HG02610 (cell line): ENCODE data around the gene TBC1D2.

Experiments
- ATAC-seq: cut with Tn5 transposase; IDR thresholded peaks from one replicate; pipeline ENCODE4 v1.9.1; 2021; ENCODE audit warnings: mild to moderate bottlenecking, moderate library complexity; ENCODE audit not compliant: unreplicated experiment

The TBC1D2 gene

DNA sequence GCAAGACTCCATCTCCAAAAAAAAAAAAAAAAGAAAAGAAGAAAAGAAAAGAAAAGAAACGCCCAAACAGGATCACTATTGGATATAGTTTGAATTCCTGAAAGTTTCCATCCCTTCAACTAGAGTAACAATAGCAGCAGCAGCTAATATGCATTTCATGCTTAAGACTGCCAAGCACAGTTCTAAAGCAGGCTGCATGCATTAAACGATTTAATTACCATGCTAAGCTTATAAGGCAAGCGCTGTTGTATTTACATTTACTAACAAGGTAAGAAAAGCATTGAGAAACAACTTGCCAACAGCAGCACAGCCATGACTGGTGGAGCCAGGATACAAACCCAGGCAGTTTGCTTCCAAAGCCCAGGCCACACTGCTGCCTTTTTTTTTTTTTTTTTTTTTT, 13.0 kb downstream of the TBC1D2 start:
- no peak for ATAC-seq

DNA sequence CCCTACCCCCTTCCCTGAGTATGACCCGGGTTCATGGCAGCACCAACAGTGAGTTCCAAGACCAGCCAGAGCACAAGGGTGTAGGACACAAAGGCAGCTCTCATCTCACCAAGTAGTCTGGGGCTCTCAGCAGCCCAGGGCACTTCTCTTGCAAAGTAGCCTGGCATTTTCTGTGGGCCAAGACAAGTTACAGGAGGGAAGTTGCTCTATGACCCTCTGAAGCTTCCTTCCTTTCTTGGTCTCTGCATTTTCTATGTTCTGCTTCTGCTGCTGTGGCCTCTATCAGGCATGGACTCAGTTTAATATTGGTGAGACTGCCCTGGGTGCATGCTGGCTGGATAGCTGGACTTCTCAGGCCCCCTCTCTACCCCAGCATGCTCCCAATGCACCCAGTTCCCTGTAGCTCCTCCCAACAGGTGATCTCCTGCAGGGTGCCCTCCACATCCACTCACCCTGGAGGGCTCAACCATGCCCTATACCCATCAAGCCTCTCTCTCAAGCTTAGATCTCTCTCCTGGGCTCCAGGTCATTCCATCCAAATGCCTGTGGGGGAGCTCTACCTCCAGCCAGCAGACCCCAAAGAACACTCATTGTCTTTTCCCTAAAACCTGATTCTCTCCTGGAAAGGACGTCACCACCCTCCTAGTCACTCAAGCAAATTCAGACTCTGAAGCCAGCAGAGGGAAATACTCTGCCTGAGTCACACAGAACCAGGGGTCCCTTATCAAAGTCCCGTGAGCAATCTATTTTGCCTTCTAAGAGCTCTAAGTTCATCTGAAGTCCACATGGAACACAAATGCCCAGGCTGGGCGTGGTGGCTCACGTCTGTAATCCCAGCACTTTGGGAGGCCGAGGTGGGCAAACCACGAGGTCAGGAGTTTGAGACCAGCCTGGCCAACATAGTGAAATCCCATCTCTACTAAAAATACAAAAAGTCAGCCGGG, 13.8 kb downstream of the TBC1D2 start:
- ATAC-seq: no peak

DNA sequence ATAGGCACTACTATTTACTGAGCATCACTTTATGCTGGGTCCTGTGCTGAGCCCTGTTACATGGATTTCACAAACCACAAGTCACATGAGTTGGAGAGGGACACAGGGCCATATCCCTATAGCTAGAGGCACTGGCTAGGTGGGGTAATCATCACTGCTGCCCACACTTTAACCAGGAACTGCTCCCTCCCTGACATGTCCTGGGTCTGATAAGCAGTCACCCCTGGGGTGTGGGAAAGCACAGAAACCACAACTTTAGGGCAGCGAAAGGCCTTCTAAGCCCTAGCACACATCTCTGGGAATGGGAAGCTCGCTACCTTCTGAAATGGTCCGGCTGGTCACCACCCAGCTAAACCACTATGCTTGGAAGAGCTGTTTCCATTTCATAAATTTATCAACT, 15.0 kb downstream of the TBC1D2 start:
- ATAC-seq: no peak

DNA sequence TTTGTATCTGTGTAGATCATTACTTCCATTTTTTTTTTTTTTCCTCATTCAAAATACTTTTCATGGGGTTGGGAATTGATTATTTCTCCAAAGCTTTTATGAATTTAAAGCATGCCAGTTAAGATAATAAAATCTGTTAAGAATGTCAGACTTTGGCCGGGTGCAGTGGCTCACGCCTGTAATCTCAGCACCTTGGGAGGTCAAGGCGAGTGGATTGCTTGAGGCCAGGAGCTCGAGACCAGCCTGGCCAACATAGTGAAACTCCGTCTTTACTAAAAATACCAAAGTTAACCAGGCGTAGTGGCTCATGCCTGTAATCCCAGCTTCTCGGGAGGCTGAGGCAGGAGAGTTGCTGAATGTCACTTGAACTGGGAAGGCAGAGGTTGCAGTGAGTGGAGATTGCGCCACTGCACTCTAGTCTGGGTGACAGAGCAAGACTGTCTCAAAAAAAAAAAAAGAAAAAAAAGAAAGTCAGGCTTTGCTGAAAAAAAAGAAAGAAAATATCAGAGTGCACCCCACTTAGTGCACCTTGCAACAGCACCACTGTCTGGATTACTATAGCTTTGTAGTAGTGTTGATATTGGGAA, 18.5 kb downstream of the TBC1D2 start:
- no peak for ATAC-seq

DNA sequence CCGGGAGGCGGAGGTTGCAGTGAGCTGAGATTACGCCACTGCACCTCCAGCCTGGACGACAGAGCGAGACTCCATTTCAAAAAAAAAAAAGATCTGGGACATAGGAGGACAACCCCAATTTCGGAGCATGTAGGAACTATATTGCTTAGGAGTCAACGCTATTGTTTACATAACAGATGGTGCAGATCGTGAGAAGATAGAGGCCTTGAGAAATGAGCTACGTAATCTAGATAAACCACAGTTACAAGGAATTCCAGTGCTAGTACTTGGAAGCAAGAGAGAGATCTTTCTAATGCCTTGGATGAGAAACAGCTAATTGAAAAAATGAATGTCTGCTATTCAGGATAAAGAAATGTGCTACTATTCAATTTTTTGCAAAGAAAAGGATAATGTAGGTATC, 20.3 kb downstream of the TBC1D2 start:
- ATAC-seq: no peak

DNA sequence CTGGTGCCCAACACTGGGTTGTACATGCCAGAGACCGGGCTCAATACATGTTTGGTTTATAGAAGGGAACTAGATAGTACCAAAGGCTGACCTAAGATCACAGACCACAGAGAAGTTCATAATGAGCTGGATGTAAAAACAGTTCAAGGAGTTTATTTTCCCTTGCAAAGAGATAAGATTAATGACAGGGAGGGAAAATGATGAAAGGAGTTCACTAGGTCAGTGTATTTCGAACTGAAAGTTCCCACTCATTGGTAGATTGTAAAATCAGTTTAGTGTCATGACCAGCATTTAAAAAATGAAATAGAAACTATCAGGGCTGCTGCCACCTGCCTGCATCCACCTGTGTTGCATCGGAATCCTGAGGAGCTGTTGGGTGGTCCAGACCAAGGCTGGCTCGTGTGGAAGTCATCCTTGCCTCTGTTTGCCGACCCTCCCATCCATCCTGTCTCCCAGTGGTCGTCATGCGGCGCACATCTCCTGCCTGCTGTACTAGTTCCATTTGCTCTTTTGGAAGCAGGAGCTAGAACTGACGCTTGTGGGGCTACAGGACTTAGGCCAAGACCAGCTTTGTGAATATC, 21.1 kb downstream of the TBC1D2 start:
- no peak for ATAC-seq

DNA sequence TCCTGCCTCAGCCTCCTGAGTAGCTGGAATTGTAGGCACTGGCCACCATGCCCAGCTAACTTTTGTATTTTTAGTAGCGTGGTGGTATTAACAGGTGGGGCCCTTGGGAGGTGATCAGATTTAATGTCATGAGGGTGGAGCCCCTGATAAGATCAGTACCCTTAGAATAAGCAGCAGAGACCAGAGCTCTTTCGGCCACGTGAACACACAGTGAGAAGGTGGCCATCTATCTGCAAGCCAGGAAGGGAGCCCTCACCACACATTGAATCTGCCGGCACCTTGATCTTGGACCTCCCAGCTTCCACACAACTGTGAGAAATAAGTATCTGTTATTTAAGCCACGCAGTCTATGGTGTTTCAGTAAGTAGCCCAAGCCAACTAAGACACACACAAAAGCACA, 22.5 kb downstream of the TBC1D2 start:
- ATAC-seq: no peak

DNA sequence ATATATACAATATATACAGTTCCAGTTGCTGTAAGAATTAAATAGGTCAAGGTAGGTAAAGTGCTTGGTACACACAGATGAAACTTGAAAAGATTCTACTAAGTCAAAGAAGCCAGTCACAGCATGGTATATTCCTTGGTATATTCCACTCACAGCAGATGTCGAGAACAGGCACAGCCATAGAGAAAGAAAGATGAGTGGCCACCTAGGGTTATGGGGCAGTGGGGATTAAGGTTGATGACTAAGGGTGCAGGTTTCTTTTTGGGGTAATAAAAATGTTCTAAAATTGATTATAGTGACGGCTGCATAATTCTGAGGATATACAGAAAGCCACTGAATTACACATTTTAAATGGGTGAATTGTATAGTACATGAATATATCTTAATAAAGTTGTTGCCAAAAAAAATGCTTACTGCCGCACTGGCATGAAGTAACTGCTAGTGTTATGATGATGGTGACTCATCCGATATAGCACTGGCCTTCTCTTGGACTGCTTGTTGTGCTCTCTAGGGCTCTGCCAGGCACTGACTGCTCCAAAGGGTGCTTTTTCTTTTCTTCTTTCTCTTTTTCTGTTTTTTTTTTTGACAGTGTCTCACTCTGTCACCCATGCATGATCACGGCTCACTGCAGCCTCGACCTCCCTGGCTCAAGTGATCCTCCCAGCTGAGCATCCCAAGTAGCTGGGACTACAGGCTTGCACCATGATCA, 23.5 kb downstream of the TBC1D2 start:
- no peak for ATAC-seq

DNA sequence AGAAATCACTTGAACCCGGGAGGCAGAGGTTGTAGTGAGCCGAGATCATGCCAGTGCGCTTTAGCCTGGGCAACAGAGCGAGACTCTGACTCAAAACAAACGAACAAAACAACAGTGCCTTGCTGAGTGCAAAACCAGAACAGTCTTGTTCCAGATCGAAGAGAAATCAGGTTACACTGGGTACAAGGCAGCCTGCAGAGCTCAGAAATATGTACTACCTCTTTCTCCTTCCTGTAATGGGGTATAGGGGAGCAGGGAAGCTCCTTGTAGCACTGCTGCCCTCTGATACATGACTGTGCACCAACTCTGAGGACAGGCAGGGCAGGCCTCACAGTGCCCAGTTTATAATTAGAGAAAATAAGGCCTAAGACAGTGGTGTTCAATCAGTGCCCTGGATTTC, 24.7 kb downstream of the TBC1D2 start:
- no peak for ATAC-seq

DNA sequence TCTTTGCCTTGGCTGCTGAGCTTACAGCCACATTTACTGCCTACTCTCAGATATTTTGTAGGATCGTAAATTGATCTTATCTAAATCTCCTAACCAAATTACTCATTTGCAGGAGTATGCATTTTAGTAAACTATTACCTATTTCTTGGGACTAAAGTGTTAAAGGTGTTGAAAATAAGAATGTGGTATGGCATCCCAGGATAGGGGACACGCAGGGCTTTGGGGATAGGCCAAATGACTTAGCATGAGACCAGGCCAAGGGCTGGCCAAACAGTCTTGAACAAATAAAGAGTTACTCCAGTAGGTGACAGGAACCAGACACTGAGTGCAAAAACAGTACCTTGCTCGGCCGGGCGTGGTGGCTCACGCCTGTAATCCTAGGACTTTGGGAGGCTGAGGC, 25.1 kb downstream of the TBC1D2 start:
- no peak for ATAC-seq

DNA sequence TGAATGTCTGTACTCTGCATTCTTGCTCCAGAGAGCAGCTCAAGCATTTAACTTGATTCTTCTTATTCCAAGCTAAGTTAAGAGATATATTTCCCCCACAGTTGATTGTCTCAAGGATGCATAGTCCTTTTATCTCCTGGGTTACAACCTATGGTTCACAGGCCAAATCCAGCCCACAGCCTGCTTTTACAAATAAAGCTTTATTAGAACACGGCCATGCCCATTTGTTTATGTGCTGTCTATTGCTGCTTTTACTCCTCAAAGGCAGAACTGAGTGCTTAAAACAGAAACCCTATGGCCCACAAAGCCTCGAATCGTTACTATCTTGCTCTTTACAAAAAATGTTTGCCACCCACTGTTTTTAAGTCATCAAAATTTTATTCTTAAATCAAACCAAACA, 25.8 kb downstream of the TBC1D2 start:
- no peak for ATAC-seq

DNA sequence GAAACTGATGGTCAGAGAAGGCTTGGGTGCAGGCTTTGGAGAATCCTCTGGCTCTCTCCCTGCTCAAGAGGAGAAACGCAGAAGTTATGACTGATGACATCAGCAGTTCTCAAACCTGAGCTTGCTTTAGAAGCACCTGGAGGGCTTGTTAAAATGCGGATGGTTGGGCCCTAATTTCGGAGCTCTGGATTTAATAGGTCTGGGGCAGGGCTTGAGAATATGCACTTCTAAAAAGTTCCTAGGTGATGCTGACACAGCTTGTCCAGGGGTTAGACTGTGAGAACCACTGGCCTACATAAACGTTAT, 26.4 kb downstream of the TBC1D2 start:
- no peak for ATAC-seq

DNA sequence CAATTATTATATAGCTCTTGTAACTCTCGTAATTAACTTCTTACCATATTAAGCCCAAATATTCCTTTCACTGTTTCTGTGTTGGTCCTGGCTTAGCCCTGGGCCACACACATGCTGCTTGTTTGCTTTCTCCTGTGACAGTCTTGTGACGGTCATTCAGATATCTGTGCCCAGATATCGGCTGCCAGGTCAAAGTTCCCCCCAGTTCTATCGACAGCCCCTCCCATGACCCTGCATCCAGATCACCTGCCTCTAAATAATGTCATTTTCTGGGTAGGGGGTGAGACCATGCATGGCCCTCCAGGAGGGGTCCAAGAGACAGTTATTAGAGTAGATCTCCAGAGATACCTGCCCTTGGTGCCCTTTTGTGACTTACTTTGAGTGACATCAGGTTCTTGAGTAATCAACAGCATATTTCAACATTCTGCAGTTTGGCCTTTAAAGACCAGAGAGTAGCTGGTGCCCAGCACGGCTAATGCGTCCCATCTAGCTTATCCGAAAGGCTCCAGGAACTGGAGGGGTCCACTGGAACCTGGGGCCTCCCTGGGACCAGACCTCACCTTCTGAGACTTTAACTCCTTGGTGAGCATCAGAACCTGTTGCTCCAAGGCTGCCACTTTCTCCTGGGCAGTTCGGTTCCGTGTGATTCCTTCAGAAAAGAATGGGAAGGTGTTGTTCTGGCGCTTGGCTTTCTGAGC, 26.9 kb downstream of the TBC1D2 start:
- no peak for ATAC-seq

DNA sequence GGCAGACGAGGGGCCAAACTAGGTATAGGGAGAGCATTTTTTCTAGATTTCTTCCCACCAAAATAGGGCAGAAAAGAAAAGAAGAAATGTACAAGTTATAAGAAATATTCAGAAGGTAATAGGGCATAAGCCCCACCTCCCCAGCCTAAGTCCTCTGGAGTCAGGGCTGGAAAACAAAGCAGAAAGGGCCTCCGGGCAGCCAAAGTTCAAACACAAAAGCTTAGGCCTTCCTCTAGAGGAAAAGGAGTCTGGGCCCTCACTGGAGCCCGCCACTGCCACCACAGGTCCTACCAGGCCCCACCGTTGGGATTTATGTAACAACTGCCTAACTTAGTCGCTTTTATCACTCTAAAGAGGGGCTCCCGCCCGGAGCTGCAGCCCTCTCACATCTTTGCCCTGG, 27.6 kb downstream of the TBC1D2 start:
- no peak for ATAC-seq

DNA sequence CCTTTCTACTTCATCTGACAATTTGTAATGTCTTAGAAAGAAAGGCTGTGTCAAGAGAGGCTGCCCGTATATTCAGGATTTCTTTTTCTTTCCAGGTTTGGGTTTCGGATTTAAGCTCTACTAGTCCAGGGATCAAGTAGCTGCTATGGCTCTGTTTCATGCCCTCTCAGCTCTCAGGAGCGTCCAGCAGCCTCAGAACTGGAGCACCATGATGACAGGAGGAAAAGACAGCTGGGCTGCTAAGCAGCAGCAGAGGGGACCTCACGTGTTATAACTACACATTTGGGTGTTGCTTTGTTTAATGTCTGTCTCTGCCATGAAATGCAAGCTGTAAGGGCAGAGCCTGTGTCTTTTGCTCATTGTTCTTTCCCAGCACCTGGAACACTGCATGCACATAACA, 28.5 kb downstream of the TBC1D2 start:
- no peak for ATAC-seq

DNA sequence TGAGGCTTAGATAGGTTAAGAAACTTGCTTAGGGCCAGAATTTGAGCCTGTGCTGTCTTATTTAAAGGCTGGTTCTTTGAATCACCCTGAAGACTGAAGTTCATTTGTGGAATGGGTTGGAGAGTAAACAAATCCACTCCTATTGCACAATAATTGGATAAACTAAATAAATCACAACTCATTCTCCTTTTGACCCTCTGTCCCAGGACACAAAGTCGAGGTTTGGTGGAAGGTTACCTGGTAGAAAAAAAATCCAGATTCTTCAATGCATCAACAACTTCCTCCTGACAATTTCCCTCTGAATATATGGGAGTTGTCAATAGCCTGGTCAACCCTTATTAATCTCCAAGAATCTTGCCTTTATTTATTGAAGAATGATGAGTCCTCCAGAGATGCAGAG, 28.9 kb downstream of the TBC1D2 start:
- no peak for ATAC-seq

DNA sequence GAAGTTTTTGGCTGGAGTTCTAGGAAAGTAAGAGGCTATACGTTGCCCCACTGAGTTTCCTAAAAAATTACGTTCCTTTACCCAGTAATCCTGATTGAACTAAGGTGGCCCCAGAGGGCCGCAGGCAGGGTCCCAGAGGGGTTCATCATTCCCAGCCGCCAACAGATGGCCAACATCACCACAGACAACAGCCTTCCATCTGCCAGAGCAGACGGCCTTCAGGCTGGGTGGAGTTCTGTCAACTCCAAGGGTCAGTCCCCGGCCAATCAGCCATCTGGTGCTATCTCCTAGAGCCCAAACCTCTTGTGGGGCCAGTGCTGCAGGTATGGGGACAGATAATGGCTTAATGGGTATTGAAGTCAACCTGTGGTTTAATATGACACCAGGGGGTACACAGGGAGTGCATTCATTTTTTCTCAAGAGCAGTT, 30.4 kb downstream of the TBC1D2 start:
- no peak for ATAC-seq

DNA sequence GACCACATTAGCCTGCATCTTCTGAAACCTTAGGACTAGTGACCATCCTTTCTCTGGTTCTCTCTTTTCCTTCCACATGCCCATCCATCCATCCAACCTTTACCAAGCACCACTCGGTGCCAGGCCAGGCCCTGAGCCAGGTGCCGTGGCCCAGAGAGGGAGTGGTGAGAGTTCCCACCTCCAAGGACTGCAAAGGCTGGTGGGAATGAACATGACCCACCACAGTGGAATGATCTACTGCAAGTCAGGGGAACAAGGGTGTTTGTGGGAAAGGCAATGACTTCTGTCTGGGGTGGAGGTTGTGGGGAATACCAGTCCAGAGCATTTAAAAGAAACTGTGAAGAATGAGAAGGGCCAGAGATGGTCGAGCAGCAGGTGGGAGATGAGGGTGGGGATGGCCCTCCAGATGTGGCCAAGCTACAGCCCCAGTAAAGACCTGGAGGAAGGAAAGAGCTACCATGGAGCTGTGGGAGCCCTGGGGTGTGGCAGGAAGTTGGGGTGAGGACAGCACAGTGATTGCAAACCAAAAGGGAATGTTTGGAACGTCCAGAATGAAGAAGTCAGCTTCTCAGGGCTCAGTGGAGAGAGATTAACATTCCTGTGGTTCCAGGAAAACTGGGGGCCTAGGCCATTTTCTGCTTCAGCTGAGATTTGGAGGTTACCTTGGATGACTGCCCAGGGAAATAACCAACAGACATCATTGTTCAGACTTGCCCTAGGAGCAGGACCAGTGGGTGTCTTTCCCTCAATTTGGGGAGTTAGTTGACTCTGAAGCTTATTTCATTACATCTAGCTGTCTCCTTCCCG, 32.4 kb downstream of the TBC1D2 start:
- ATAC-seq: no peak

DNA sequence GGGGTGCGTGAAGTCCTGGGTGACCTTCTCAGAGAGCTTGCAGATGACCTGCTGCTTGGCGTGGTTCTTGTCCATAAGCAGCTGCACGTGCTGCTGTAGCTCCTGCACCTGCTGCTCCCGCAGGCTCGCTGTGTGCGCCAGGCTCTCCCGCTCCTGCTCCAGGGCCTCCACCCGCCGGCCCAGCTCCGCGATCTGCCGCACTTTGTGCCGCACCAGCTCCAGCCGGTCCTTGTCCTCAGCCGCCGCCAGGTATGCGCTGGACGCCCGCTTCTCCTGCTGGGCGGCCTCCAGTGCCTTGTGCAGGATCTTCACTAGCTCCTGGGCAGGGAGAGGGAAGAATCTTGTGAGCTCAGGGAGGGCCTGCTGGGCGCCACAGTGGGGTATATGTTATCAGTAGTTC, 34.5 kb downstream of the TBC1D2 start:
- no peak for ATAC-seq

DNA sequence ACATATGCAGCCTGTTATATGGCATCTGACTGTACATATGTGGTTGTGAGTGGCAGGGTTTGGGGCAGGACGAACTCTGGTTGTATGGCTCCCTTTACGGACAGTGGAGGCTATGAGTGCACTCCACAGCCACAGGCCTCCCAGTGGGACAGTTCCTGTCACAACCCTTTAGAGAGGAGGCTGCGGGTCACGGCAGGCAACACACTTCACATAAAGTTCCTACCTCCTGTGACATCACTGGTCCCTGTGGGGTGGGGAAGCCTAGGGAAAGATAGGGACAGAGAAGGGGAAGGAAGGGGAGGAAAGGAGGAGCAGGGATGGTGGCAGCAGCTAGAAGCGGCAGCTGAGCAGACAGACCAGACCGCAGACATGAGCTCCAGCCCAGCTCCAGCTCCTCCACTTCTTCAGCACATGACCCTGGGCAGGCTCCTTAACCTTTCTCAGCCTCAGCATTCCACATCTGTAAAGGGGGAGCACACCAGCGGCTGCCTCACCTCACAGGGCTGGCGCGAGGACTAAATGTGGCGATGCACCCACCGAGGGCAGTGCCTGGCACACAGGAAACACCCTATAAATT, 35.6 kb downstream of the TBC1D2 start:
- no peak for ATAC-seq
